GM23338 (cell line): ENCODE measurements around the gene PCDHGA9. TPM values are rescaled to one million over a fixed set of nuclear protein-coding genes. Genes with fewer than 3 reads are reported as not detected.

Experiments used
- ATAC-seq: fragments of 200-7000 bp; cut with Tn5 transposase; 3 replicates; pipeline ENCODE4 v1.9.1; 2020
- DNase-seq: peaks from one replicate; pipeline ENCODE4 v3.0.0-alpha.2; 2015; ENCODE audit warnings: low spot score
- H2AFZ ChIP-seq: fragments of 200-600 bp; sonication (generic); 2 replicates; pipeline ENCODE4 v1.8.0; 2016; ENCODE audit warnings: antibody characterized with exemption, mild to moderate bottlenecking, moderate library complexity
- H3F3A ChIP-seq: fragments of 200-600 bp; sonication (generic); replicated peaks from 2 replicates; pipeline ENCODE4 v1.8.0; 2017; ENCODE audit warnings: antibody characterized with exemption, mixed run types, low read depth
- H3K27ac ChIP-seq: fragments of 200-600 bp; sonication (generic); 2 replicates; pipeline ENCODE4 v1.6.1; 2016; ENCODE audit warnings: low read depth
- H3K27me3 ChIP-seq: fragments of 200-600 bp; sonication (generic); 2 replicates; pipeline ENCODE4 v1.8.0; 2016; ENCODE audit warnings: mild to moderate bottlenecking, mixed run types, moderate library complexity; ENCODE audit not compliant: insufficient read depth
- H3K36me3 ChIP-seq: fragments of 200-600 bp; sonication (generic); 2 replicates; pipeline ENCODE4 v1.8.0; 2016; ENCODE audit warnings: mild to moderate bottlenecking; ENCODE audit not compliant: insufficient read depth
- H3K4me1 ChIP-seq: fragments of 200-600 bp; sonication (generic); 2 replicates; pipeline ENCODE4 v1.8.0; 2016; ENCODE audit warnings: mild to moderate bottlenecking, moderate library complexity; ENCODE audit not compliant: insufficient read depth
- H3K4me2 ChIP-seq: fragments of 200-600 bp; sonication (generic); 2 replicates; pipeline ENCODE4 v1.7.1; 2017; ENCODE audit warnings: mixed run types
- H3K4me3 ChIP-seq: fragments of 200-600 bp; sonication (generic); 2 replicates; pipeline ENCODE4 v1.6.1; 2016; ENCODE audit warnings: mixed run types
- H3K79me2 ChIP-seq: fragments of 200-600 bp; sonication (generic); replicated peaks from 2 replicates; pipeline ENCODE4 v1.8.0; 2017; ENCODE audit warnings: mild to moderate bottlenecking; ENCODE audit not compliant: insufficient read depth
- H3K9me2 ChIP-seq: fragments of 200-600 bp; sonication (generic); 2 replicates; pipeline ENCODE4 v1.8.0; 2017; ENCODE audit not compliant: insufficient read depth
- H4K20me1 ChIP-seq: fragments of 200-600 bp; sonication (generic); replicated peaks from 2 replicates; pipeline ENCODE4 v1.8.0; 2017; ENCODE audit warnings: mild to moderate bottlenecking; ENCODE audit not compliant: insufficient read depth
- H3K27ac Mint-ChIP-seq: 2 replicates; pipeline ENCODE4 v1.8.0; 2020; ENCODE audit warnings: inconsistent platforms, mild to moderate bottlenecking, moderate library complexity, mixed read lengths
- H3K27me3 Mint-ChIP-seq: 3 replicates; pipeline ENCODE4 v1.8.0; 2022; ENCODE audit warnings: low read depth, mild to moderate bottlenecking, moderate library complexity, mixed read lengths, inconsistent platforms; ENCODE audit not compliant: insufficient read depth, poor library complexity
- H3K36me3 Mint-ChIP-seq: 3 replicates; pipeline ENCODE4 v1.8.0; 2021; ENCODE audit warnings: low read depth, mild to moderate bottlenecking, inconsistent platforms, moderate library complexity, mixed read lengths
- H3K4me1 Mint-ChIP-seq: 3 replicates; pipeline ENCODE4 v1.8.0; 2020; ENCODE audit warnings: mild to moderate bottlenecking, inconsistent platforms, mixed read lengths
- H3K4me3 Mint-ChIP-seq: 3 replicates; pipeline ENCODE4 v1.8.0; 2021; ENCODE audit warnings: moderate library complexity, mild to moderate bottlenecking, inconsistent platforms, mixed read lengths
- H3K9me3 Mint-ChIP-seq: 3 replicates; pipeline ENCODE4 v1.8.0; 2020; ENCODE audit warnings: moderate library complexity, mild to moderate bottlenecking, inconsistent platforms, mixed read lengths
- CTCF ChIP-seq, 2 experiments: fragments of 200-600 bp in 1 of 2; sonication (generic) in 1 of 2; conservative IDR thresholded peaks; 2 replicates each; pipeline versions ENCODE4 v1.5.1 to v1.6.1; 2016 to 2017; ENCODE audit warnings: antibody characterized with exemption in 2 of 2, low read depth in 2 of 2, mild to moderate bottlenecking in 2 of 2, moderate library complexity in 1 of 2
- ETS1 ChIP-seq: IDR thresholded peaks from 2 replicates; pipeline ENCODE4 v1.6.1; 2016; ENCODE audit warnings: antibody characterized with exemption
- EZH2 ChIP-seq: fragments of 200-600 bp; sonication (generic); IDR thresholded peaks from one replicate; pipeline ENCODE4 v1.8.0; 2017; ENCODE audit warnings: antibody characterized with exemption, mild to moderate bottlenecking, low read depth; ENCODE audit not compliant: unreplicated experiment
- EZH2phosphoT487 ChIP-seq: fragments of 200-600 bp; sonication (generic); IDR thresholded peaks from one replicate; pipeline ENCODE4 v1.8.1; 2018; ENCODE audit warnings: antibody characterized with exemption; ENCODE audit not compliant: unreplicated experiment
- POLR2AphosphoS5 ChIP-seq: IDR thresholded peaks from 2 replicates; pipeline ENCODE4 v1.6.1; 2016; ENCODE audit warnings: antibody characterized with exemption, low read depth
- ZNF114 ChIP-seq: fragments of 250-450 bp; sonication (Bioruptor Pico); IDR thresholded peaks from 2 replicates; pipeline ENCODE4 v1.5.0; 2020; ENCODE audit warnings: mild to moderate bottlenecking, moderate library complexity
- ZNF331 ChIP-seq: fragments of 250-450 bp; sonication (Bioruptor Pico); IDR thresholded peaks from 2 replicates; pipeline ENCODE4 v1.5.0; 2020; ENCODE audit warnings: low read depth, mild to moderate bottlenecking, moderate library complexity
- polyA plus RNA-seq: library from polyadenylated mRNA; unstranded; fragments of >200 nt; fragmentation: Nextera tagmentation; extraction: Ambion mirVana; gene quantifications from 2 replicates; pipeline ENCODE4 v1.2.1, GENCODE V29; 2016
- total RNA-seq: library from RNA; depleted of rRNA; stranded (reverse); fragments of >200 nt; shearing (Covaris generic); gene quantifications from 2 replicates; pipeline ENCODE4 v1.2.3, GENCODE V29; 2014

Gene PCDHGA9
- total and polyA plus RNA-seq, 2 experiments from 2014 or later: 0.50 to 5.5 TPM

- peak; percentile 47 for DNase-seq
- Histone ChIP-seq H2AFZ (no peak overlapping the region), H3F3A (no peaks in the 10 kb centered on the region), H3K9me2 (no peaks in the 10 kb centered on the region), H3K4me1 (no peaks in the 10 kb centered on the region), H3K36me3 (peaks cover 8% of the 10 kb centered on the region; the same call in 1 of the 2 replicates), H4K20me1 (no peaks in the 10 kb centered on the region), H3K27ac (no peak overlapping the region), H3K27me3 (no peaks in the 10 kb centered on the region), H3K79me2 (no peaks in the 10 kb centered on the region; the same call in 1 of the 2 replicates), H3K4me2 (no peak overlapping the region), H3K4me3 (no peak overlapping the region)
- Mint-ChIP-seq H3K36me3 (peaks cover 81% of the 10 kb centered on the region), H3K27ac (no peak overlapping the region), H3K4me3 (no peak overlapping the region; the same call in 2 of the 3 replicates), H3K27me3 (peaks cover 8% of the 10 kb centered on the region), H3K4me1 (no peaks in the 10 kb centered on the region; the same call in 2 of the 3 replicates), H3K9me3 (peaks cover 79% of the 10 kb centered on the region)
- TF ChIP-seq ZNF114 (CRISPR knock-in tag) (no peak), CTCF (conservative IDR thresholded peaks at IDR 0.05; ENCODE audit: low read depth in 2 of 2) (peak; percentile 13 to 63; a peak in 2 of 4 replicates)
- ATAC-seq: no peak
Observed at GRCh38 chr5:141427783-141428426, 25.3 kb downstream of the PCDHGA9 start.

DNA sequence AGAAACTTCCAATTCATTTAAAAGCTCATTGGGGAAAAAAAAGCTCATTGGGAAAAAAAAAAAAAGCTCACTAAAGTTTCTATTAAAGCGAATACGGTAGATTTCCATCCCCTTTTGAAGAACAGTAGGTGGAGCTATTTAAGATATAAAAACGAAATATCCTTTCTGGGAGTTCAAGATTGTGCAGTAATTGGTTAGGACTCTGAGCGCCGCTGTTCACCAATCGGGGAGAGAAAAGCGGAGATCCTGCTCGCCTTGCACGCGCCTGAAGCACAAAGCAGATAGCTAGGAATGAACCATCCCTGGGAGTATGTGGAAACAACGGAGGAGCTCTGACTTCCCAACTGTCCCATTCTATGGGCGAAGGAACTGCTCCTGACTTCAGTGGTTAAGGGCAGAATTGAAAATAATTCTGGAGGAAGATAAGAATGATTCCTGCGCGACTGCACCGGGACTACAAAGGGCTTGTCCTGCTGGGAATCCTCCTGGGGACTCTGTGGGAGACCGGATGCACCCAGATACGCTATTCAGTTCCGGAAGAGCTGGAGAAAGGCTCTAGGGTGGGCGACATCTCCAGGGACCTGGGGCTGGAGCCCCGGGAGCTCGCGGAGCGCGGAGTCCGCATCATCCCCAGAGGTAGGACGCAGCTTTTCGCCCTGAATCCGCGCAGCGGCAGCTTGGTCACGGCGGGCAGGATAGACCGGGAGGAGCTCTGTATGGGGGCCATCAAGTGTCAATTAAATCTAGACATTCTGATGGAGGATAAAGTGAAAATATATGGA is 27.9 kb downstream of the PCDHGA9 start, which contains the start of gene PCDHGA12:
PCDHGA12 (plus strand) TSS at position 176 of the 782 bp plus-strand sequence; CDS start at position 429, 253 bp downstream.
- ATAC-seq (no peak), DNase-seq (peak; percentile 42)
- no peak within 1 kb of the TSS for H3K4me3 Mint-ChIP-seq
- Histone ChIP-seq H3K79me2 (no peaks in the 10 kb centered on the region), H2AFZ (no peak within 1 kb of the TSS), H3K27me3 (no peaks in the 10 kb centered on the region), H3K9me2 (no peaks in the 10 kb centered on the region), H3K36me3 (peaks cover 8% of the 10 kb centered on the region; the same call in 1 of the 2 replicates), H3F3A (no peaks in the 10 kb centered on the region), H4K20me1 (no peaks in the 10 kb centered on the region), H3K4me1 (no peaks in the 10 kb centered on the region), H3K27ac (no peak within 1 kb of the TSS), H3K4me3 (no peak within 1 kb of the TSS), H3K4me2 (no peak within 1 kb of the TSS)
- peaks cover 76% of the 10 kb centered on the region for H3K36me3 Mint-ChIP-seq
- no peak for TF ChIP-seq ZNF114 (CRISPR knock-in tag)
- TF ChIP-seq ETS1: no peak
- no peak for TF ChIP-seq EZH2phosphoT487
- peak; percentile 34 to 44; a peak in 3 of 4 replicates for TF ChIP-seq CTCF (conservative IDR thresholded peaks at IDR 0.05; ENCODE audit: low read depth in 2 of 2)
- TF ChIP-seq POLR2AphosphoS5: no peak
- TF ChIP-seq EZH2: no peak
- no peak for TF ChIP-seq ZNF331 (CRISPR knock-in tag)
- H3K27me3 Mint-ChIP-seq: peaks cover 8% of the 10 kb centered on the region
- H3K4me1 Mint-ChIP-seq: no peaks in the 10 kb centered on the region; the same call in 2 of the 3 replicates
- no peak within 1 kb of the TSS for H3K27ac Mint-ChIP-seq
- peaks cover 82% of the 10 kb centered on the region for H3K9me3 Mint-ChIP-seq
